ENCODE results near the gene HEPACAM.

DNA sequence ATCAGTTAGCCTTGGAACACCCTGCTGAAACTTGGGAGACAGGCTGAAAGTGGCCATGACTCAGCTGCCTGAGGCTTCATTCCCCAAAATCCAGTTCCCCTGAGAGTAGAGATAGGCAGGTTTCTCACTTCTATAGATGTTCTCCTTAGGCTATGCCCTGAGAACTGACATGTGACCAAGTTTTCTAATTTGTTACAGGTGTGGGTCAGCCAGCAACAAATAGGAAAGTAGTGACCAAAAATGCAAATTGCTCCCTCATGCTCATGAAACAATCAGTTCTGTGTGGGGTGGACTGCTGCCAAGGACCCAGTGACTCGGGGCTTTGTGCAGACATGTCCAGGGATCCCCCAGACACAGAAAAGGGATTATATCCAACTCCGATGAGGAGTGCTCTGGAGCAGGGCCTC, 10.9 kb upstream of the HEPACAM start:
- TF ChIP-seq, protein P1, sequence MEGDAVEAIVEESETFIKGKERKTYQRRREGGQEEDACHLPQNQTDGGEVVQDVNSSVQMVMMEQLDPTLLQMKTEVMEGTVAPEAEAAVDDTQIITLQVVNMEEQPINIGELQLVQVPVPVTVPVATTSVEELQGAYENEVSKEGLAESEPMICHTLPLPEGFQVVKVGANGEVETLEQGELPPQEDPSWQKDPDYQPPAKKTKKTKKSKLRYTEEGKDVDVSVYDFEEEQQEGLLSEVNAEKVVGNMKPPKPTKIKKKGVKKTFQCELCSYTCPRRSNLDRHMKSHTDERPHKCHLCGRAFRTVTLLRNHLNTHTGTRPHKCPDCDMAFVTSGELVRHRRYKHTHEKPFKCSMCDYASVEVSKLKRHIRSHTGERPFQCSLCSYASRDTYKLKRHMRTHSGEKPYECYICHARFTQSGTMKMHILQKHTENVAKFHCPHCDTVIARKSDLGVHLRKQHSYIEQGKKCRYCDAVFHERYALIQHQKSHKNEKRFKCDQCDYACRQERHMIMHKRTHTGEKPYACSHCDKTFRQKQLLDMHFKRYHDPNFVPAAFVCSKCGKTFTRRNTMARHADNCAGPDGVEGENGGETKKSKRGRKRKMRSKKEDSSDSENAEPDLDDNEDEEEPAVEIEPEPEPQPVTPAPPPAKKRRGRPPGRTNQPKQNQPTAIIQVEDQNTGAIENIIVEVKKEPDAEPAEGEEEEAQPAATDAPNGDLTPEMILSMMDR (IDR thresholded peaks at IDR 0.05; ENCODE audit: low read depth, low read length): no peak
- no peak for TF ChIP-seq POLR2A (IDR thresholded peaks at IDR 0.05; ENCODE audit: extremely low read depth, insufficient read length)
